Gastroesophageal sphincter (tissue), 4 donors: ENCODE data around the gene BANP. TPM values are rescaled to one million over a fixed set of nuclear protein-coding genes. Genes with fewer than 3 reads are reported as not detected.

ENCODE experiments used
- ATAC-seq: fragments of 150-250 bp; one replicate; pipeline ENCODE4 v1.9.1; 2016; ENCODE audit warnings: mild to moderate bottlenecking, moderate library complexity
- H3K27ac ChIP-seq, 4 donors: fragments of 200-600 bp; sonication (generic) in 3 of 4; 1 replicate in 3 of 4; 2 replicates in 1 of 4; pipeline ENCODE4 v1.5.1; 2016 to 2019
- H3K27me3 ChIP-seq: fragments of 200-600 bp; sonication (generic); one replicate; pipeline ENCODE4 v1.5.1; 2019
- H3K36me3 ChIP-seq, 2 donors: fragments of 200-600 bp; sonication (generic); one replicate each; pipeline ENCODE4 v1.5.1; 2019; ENCODE audit warnings: control low read depth in 1 of 2
- H3K4me1 ChIP-seq, 3 donors: fragments of 200-600 bp; sonication (generic); 1 replicate in 2 of 3; 2 replicates in 1 of 3; pipeline ENCODE4 v1.5.1; 2016 to 2019; ENCODE audit warnings: control low read depth in 2 of 3
- H3K4me3 ChIP-seq, 2 donors: fragments of 200-600 bp; sonication (generic); one replicate each; pipeline ENCODE4 v1.5.1; 2019; ENCODE audit warnings: mild to moderate bottlenecking in 1 of 2, moderate library complexity in 1 of 2
- H3K9me3 ChIP-seq, 3 donors: fragments of 200-600 bp; sonication (generic); one replicate each; pipeline ENCODE4 v1.5.1; 2017 to 2019; ENCODE audit warnings: control low read depth in 2 of 3
- EP300 ChIP-seq: sonication (generic); formaldehyde crosslinking; IDR thresholded peaks from one replicate; pipeline ENCODE4 v1.6.1; 2017; ENCODE audit warnings: antibody characterized with exemption, mild to moderate bottlenecking
- POLR2A ChIP-seq, 2 donors: fragments of 450-650 bp; IDR thresholded peaks; one replicate each; pipeline ENCODE4 v1.6.1; 2017; ENCODE audit warnings: antibody characterized with exemption in 2 of 2, mild to moderate bottlenecking in 2 of 2, moderate library complexity in 1 of 2
- POLR2AphosphoS5 ChIP-seq: sonication (generic); formaldehyde crosslinking; IDR thresholded peaks from one replicate; pipeline ENCODE4 v1.6.1; 2017; ENCODE audit warnings: antibody characterized with exemption
- WGBS, 2 donors: methylation state at CpG; one replicate each; pipeline ENCODE4 v1.1.5; 2018; ENCODE audit warnings: low coverage in 1 of 2; 5-methylcytosine and 5-hydroxymethylcytosine counted together
- total RNA-seq, 4 donors: library from RNA; depleted of rRNA; stranded (reverse); fragments of >200 nt; gene quantifications; one replicate each; pipeline ENCODE4 v1.1.0, GENCODE V29; 2016
- TF ChIP-seq, protein P1 (sequence below), 4 experiments: fragments of 200-600 bp in 2 of 4; fragments of 450-650 bp in 2 of 4; sonication (generic) in 1 of 4; IDR thresholded peaks; one replicate each; pipeline ENCODE4 v1.5.1; 2017 to 2019; ENCODE audit warnings: antibody characterized with exemption in 4 of 4, mild to moderate bottlenecking in 2 of 4, moderate library complexity in 2 of 4

Gene BANP
- total RNA-seq, 4 donors from 2014 or later: 17.1 to 33.1 (median 24.2) TPM

DNA sequence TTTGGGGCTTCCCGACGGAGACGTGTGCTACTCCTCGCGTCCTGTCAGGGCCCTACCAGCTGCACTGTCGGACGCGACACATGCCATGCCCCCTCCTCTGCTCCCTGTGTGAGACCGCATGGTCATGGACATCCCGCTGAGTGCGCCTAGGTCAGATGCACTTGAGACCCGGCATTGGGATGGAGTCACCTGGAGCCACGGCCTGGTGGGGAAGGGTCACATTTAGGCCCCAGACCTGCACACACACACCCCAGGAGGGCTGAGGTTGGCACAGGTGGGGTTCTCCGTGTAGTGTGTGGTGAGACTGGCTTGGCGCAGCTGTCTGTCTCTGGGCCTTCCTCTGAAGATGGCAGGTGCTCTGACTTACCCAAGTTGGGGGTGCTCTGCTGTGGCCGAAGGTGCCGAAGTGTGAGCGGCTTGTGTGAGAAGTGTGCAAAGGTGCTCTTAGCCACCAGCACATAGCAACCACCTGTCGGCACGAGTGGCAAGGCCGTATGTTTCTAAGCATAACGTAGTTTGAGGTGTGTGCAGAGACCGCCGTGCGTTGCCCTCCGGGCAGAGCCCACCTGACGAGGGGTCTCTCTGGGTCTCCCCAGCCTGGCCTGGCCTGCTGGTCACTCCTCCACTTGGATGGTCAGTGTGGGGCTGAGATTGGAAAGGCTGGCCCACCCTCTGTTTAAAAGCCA, 108.6 kb downstream of the BANP start:
- H3K9me3 ChIP-seq: no peaks in the 10 kb centered on the region
- ATAC-seq: no peak
- H3K27ac ChIP-seq: no peak overlapping the region
- H3K36me3 ChIP-seq: peaks cover 0 to 65% of the 10 kb centered on the region in 2 donors
- WGBS, 2 donors: 93% methylated on average over 16 of the region's 27 CpGs; no CpG with 5 or more reads in 1 of the 2 donors
- TF ChIP-seq POLR2AphosphoS5: no peak
- TF ChIP-seq POLR2A (IDR thresholded peaks at IDR 0.05): no peak
- TF ChIP-seq, protein P1, sequence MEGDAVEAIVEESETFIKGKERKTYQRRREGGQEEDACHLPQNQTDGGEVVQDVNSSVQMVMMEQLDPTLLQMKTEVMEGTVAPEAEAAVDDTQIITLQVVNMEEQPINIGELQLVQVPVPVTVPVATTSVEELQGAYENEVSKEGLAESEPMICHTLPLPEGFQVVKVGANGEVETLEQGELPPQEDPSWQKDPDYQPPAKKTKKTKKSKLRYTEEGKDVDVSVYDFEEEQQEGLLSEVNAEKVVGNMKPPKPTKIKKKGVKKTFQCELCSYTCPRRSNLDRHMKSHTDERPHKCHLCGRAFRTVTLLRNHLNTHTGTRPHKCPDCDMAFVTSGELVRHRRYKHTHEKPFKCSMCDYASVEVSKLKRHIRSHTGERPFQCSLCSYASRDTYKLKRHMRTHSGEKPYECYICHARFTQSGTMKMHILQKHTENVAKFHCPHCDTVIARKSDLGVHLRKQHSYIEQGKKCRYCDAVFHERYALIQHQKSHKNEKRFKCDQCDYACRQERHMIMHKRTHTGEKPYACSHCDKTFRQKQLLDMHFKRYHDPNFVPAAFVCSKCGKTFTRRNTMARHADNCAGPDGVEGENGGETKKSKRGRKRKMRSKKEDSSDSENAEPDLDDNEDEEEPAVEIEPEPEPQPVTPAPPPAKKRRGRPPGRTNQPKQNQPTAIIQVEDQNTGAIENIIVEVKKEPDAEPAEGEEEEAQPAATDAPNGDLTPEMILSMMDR (IDR thresholded peaks at IDR 0.05): no peak
- TF ChIP-seq EP300: no peak
- no peak overlapping the region for H3K4me3 ChIP-seq
- peaks cover 0 to 23% (median 12%) of the 10 kb centered on the region in 3 donors for H3K4me1 ChIP-seq
- no peaks in the 10 kb centered on the region for H3K27me3 ChIP-seq

DNA sequence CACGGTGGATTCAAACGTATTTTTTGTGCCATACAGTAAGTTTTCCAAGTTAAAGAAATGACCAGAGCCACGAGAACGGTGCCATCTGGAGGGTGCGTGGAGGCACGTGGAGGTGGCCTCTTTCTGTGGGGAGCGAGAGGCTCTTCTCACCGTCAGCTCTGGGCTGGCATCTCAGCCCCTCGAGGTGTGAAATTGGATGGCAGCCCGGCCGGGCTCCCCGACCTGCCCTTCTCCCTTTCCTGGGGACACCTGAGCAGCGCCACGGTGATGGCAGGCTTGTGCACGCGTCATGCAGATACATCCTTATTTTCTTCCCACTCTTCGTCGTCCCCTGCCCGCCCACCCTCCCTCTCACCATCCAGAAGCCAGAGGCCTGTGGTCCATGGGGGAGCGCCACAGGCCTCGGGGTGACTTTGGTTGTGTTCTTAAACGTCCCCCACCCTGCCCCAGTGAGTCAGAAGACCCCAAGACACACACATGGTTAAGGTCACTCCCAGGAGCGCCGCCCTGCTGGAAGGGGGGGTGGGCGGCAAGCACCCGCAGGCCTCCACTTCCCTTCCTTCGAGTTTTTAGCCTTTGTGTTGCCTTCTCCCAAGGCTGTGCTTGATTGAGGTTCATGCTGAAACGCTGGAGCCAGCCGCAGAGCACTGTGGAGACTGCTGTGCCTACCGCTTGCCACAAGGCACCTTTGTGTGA, 109.4 kb downstream of the BANP start:
- peaks cover 0 to 73% of the 10 kb centered on the region in 2 donors for H3K36me3 ChIP-seq
- ATAC-seq: no peak
- no peak overlapping the region for H3K4me3 ChIP-seq
- no peak for TF ChIP-seq POLR2AphosphoS5
- TF ChIP-seq, protein P1 (IDR thresholded peaks at IDR 0.05): no peak
- no peak for TF ChIP-seq EP300
- no peak for TF ChIP-seq POLR2A (IDR thresholded peaks at IDR 0.05)
- WGBS, 2 donors: 79 to 95% methylated on average over 11 of the region's 30 CpGs
- no peak overlapping the region for H3K27ac ChIP-seq
- peaks cover 0 to 23% (median 12%) of the 10 kb centered on the region in 3 donors for H3K4me1 ChIP-seq
- H3K9me3 ChIP-seq: no peaks in the 10 kb centered on the region
- no peaks in the 10 kb centered on the region for H3K27me3 ChIP-seq

DNA sequence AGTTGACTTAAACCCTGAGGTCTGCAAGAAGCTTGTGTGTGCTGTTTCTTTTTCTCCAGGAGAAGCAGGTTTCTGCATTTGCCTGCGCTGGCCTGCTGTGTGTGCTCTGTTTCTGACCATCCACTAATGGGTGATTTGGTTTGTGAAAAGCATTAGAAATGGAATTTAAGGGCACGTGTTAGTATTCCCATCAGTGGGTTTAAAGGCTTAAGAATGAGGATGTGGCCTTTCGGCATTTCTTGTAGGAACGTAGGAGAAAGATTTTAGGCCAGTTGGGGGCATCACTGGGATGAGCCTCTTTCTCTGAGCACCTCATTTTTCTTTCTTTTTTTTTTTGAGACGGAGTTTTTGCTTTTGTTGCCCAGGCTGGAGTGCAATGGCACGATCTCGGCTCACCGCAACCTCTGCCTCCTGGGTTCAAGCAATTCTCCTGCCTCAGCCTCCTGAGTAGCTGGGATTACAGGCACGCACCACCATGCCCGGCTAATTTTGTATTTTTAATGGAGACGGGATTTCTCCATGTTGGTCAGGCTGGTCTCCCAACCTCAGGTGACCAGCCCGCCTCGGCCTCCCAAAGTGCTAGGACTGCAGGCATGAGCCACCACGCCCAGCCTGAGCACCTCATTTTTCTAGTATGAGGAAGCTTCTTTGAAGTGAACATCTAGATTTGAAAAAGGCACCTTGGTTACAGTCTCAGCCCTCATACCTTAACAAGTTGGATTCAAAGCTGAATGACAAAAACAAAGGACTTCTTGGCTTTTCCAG, 110.3 kb downstream of the BANP start:
- peak overlapping the region in 3 of 4 donors; percentile 66 to 72 (median 71) for H3K27ac ChIP-seq
- WGBS, 2 donors: 79 to 93% methylated on average over 4 to 11 of the region's 14 CpGs
- peaks cover 0 to 23% (median 12%) of the 10 kb centered on the region in 3 donors for H3K4me1 ChIP-seq
- H3K9me3 ChIP-seq: no peaks in the 10 kb centered on the region
- no peak overlapping the region for H3K4me3 ChIP-seq
- TF ChIP-seq, protein P1 (IDR thresholded peaks at IDR 0.05): no peak
- TF ChIP-seq EP300 (no peak), POLR2A (IDR thresholded peaks at IDR 0.05) (no peak), POLR2AphosphoS5 (no peak)
- no peak for ATAC-seq
- peaks cover 0 to 73% of the 10 kb centered on the region in 2 donors for H3K36me3 ChIP-seq
- no peaks in the 10 kb centered on the region for H3K27me3 ChIP-seq

DNA sequence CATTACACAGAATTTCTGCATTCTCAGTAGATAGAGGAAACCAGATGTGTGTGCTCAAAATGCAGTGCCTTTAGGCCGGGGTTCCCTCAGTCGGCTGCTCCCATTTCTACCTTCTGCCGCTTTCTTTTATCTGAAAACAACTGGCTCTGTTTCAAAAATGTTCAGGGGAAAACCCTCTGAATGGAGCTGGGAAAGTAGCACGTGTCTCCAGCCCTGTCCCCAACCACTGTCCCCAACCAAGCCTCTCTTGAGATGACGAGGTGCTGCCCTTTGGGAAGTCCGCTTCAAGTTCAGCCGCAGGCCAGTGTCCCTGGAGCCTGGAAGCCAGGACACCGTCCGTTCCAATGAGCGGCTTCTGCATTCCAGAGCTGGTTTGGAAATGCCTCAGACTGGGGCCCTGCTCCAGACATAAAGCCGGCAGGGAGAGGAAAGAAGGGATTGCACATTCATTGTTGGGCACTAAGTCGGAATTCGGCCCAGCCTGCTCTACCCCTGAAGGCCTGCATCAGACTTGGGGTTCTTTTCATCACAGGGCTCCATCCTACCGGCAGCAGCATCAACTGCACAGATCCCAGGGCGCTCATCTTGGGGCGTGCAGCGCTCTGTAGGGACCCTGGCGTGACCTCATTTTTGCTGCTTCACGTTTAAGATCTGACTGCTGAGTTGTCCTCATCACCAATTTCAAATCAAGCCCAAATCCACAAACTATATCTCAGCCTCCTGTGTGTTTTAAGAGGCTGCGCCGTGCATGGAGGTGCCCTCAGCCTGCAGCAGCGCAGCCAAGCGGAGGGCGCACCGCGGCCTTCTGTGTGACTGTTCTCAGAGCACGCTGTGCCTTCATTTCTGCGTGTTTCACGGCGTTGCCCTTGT, 111.3 kb downstream of the BANP start:
- ATAC-seq: peak; percentile 81
- no peak for TF ChIP-seq EP300
- TF ChIP-seq POLR2AphosphoS5: peak; percentile 37
- TF ChIP-seq POLR2A (IDR thresholded peaks at IDR 0.05): no peak
- Histone ChIP-seq H3K4me1 (peaks cover 0 to 23% (median 12%) of the 10 kb centered on the region in 3 donors), H3K4me3 (no peak overlapping the region), H3K36me3 (peaks cover 0 to 77% of the 10 kb centered on the region in 2 donors), H3K9me3 (no peaks in the 10 kb centered on the region), H3K27ac (peak overlapping the region in 3 of 4 donors; percentile 66 to 72 (median 71)), H3K27me3 (no peaks in the 10 kb centered on the region)
- 63 to 64% methylated on average over 16 to 23 of the region's 30 CpGs for WGBS, 2 donors
